ENCODE data around the gene ANXA1. TPM values are rescaled to one million over a fixed set of nuclear protein-coding genes. Genes with fewer than 3 reads are reported as not detected.
A peak's percentile ranks its signal among the peaks of the same experiment; 100 is the strongest.

The ANXA1 gene
- total RNA-seq, 1 experiment from 2014 or later, result 430 TPM

DNA sequence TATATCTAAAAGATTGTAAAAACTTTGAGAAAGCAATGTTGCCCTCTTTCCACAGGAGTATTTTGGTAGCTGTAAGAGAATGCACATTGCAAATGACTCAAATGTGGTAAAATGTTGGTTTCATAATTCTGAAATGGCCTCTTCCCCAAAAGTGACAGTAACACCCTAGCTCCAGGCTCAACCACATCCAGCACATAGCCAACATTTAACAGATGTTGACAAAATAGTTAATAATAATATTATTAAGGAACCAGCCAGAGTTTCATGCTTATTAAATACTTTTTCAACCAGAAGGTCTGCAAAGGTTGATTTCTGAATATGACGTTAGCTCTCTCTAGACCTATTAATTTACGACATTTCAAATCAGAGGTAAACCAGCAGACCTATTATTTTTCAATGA lies 1.3 kb downstream of the ANXA1 start:
- Histone ChIP-seq H3K9me3 (ENCODE audit: low read depth, low read length, poor library complexity, severe bottlenecking) (no peaks in the 10 kb centered on the region), H3K4me3 (ENCODE audit: low read depth, low read length, poor library complexity, severe bottlenecking) (peak overlapping the region; percentile 65), H3K27me3 (replicated peaks; ENCODE audit: insufficient read depth, low read depth, low read length, poor library complexity) (no peaks in the 10 kb centered on the region), H3K36me3 (ENCODE audit: insufficient read depth, low read length, poor library complexity, severe bottlenecking) (no peaks in the 10 kb centered on the region), H3K4me1 (ENCODE audit: insufficient read depth, low read length, poor library complexity, severe bottlenecking) (peaks cover 61% of the 10 kb centered on the region), H3K27ac (ENCODE audit: low read depth, low read length, poor library complexity, severe bottlenecking) (peak overlapping the region; percentile 90)
- TF ChIP-seq, protein P1, sequence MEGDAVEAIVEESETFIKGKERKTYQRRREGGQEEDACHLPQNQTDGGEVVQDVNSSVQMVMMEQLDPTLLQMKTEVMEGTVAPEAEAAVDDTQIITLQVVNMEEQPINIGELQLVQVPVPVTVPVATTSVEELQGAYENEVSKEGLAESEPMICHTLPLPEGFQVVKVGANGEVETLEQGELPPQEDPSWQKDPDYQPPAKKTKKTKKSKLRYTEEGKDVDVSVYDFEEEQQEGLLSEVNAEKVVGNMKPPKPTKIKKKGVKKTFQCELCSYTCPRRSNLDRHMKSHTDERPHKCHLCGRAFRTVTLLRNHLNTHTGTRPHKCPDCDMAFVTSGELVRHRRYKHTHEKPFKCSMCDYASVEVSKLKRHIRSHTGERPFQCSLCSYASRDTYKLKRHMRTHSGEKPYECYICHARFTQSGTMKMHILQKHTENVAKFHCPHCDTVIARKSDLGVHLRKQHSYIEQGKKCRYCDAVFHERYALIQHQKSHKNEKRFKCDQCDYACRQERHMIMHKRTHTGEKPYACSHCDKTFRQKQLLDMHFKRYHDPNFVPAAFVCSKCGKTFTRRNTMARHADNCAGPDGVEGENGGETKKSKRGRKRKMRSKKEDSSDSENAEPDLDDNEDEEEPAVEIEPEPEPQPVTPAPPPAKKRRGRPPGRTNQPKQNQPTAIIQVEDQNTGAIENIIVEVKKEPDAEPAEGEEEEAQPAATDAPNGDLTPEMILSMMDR (conservative IDR thresholded peaks at IDR 0.05; ENCODE audit: low read depth, low read length), result no peak
- no peak for TF ChIP-seq EZH2 (IDR thresholded peaks at IDR 0.05; ENCODE audit: borderline replicate concordance, low read depth, low read length, poor library complexity, severe bottlenecking)
- no TSS peak for BruUV-seq (replicated peaks)
- DNase-seq (ENCODE audit: low spot score), result no peak
- ChIA-PET POLR2A (ENCODE audit: low non-redundant PET) (interaction anchor here (0.6 kb wide), 1 partner anchor 23 kb away, joined by 3 read pairs; no protein-coding TSS in a partner anchor), CTCF (no interaction called here)
- intact Hi-C loops (cut with micrococcal nuclease; ENCODE audit: unreplicated experiment), result loop anchor here (2.0 kb wide), 2 partner anchors 20 to 28 kb away; no protein-coding TSS in a partner anchor

DNA sequence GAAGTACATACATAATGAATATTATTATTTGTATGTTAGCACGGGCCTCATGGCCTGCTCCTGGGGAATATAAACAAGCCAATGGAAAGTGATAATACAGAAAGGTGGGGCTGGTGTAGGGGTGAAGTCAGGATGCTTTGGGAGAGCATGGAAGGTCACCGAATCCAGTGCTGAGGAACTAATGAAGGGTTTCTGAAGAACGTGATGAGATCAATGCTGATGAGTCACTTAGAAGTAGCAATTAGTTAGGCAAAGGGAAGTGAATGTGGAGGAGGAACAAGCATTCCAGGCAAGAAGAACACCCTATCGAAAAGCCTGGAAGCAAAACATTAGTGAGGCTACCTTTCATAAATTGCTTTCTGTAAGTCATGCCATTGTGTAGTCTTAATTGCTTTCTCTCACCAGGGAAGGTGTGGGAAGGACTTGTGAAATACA lies 2.1 kb downstream of the ANXA1 start:
- BruUV-seq (replicated peaks), result no TSS peak
- TF ChIP-seq EZH2 (IDR thresholded peaks at IDR 0.05; ENCODE audit: borderline replicate concordance, low read depth, low read length, poor library complexity, severe bottlenecking), result no peak
- TF ChIP-seq, protein P1 (conservative IDR thresholded peaks at IDR 0.05; ENCODE audit: low read depth, low read length), result no peak
- peak; percentile 55 for DNase-seq (ENCODE audit: low spot score)
- Histone ChIP-seq H3K9me3 (ENCODE audit: low read depth, low read length, poor library complexity, severe bottlenecking) (no peaks in the 10 kb centered on the region), H3K36me3 (ENCODE audit: insufficient read depth, low read length, poor library complexity, severe bottlenecking) (peaks cover 7% of the 10 kb centered on the region), H3K4me1 (ENCODE audit: insufficient read depth, low read length, poor library complexity, severe bottlenecking) (peaks cover 53% of the 10 kb centered on the region), H3K4me3 (ENCODE audit: low read depth, low read length, poor library complexity, severe bottlenecking) (peak overlapping the region; percentile 65), H3K27me3 (replicated peaks; ENCODE audit: insufficient read depth, low read depth, low read length, poor library complexity) (no peaks in the 10 kb centered on the region), H3K27ac (ENCODE audit: low read depth, low read length, poor library complexity, severe bottlenecking) (peak overlapping the region; percentile 90)
- CTCF ChIA-PET, result no interaction called here
- POLR2A ChIA-PET (ENCODE audit: low non-redundant PET), result no interaction called here
- intact Hi-C loops (cut with micrococcal nuclease; ENCODE audit: unreplicated experiment), result loop anchor here (2.0 kb wide), 2 partner anchors 21 to 27 kb away; no protein-coding TSS in a partner anchor

DNA sequence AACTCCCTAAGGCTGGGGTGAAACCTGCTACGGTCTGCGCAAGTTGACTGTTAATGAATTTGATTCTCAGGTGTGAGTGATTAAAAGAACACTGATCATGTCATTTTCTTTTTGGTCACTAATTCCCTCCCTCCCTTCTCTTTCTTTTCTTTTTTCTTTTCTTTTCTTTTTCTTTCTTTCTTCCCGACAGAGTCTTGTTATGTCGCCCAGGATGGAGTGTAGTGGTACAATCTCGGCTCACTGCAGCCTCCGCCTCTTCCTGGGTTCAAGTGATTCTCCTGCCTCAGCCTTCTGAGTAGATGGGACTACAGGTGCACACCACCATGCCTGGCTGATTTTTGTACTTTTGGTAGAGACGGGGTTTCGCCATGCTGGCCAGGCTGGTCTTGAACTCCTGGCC lies 2.6 kb downstream of the ANXA1 start:
- BruUV-seq (replicated peaks), result no TSS peak
- CTCF ChIA-PET, result no interaction called here

More for the DNA sequence above, 2.6 kb downstream of the ANXA1 start:
- intact Hi-C loops (cut with micrococcal nuclease; ENCODE audit: unreplicated experiment), result no loop called here
- Histone ChIP-seq H3K36me3 (ENCODE audit: insufficient read depth, low read length, poor library complexity, severe bottlenecking) (peaks cover 12% of the 10 kb centered on the region), H3K27ac (ENCODE audit: low read depth, low read length, poor library complexity, severe bottlenecking) (peak overlapping the region; percentile 90), H3K4me1 (ENCODE audit: insufficient read depth, low read length, poor library complexity, severe bottlenecking) (peaks cover 48% of the 10 kb centered on the region), H3K4me3 (ENCODE audit: low read depth, low read length, poor library complexity, severe bottlenecking) (peak overlapping the region; percentile 65), H3K27me3 (replicated peaks; ENCODE audit: insufficient read depth, low read depth, low read length, poor library complexity) (no peaks in the 10 kb centered on the region), H3K9me3 (ENCODE audit: low read depth, low read length, poor library complexity, severe bottlenecking) (no peaks in the 10 kb centered on the region)
- no peak for DNase-seq (ENCODE audit: low spot score)
- no peak for TF ChIP-seq EZH2 (IDR thresholded peaks at IDR 0.05; ENCODE audit: borderline replicate concordance, low read depth, low read length, poor library complexity, severe bottlenecking)
- TF ChIP-seq, protein P1 (conservative IDR thresholded peaks at IDR 0.05; ENCODE audit: low read depth, low read length), result no peak
- POLR2A ChIA-PET (ENCODE audit: low non-redundant PET), result no interaction called here
